Stomach (tissue), 9 donors: ENCODE data around the gene MAPK1. TPM values are rescaled to one million over a fixed set of nuclear protein-coding genes. Genes with fewer than 3 reads are reported as not detected.
"Not testable (repeated sequence)": the region's sequence is repeated elsewhere in the genome, so short reads cannot be mapped to it uniquely, and the experiment has no call there.

Source experiments
- DNase-seq, 2 donors: peaks; one replicate each; pipeline versions ENCODE4 v3.0.0 to v3.0.0-alpha.2; 2013 to 2019
- H3K27ac ChIP-seq, 5 donors: fragments of 200-600 bp in 4 of 5; sonication (generic) in 4 of 5; one replicate each; pipeline ENCODE4 v1.5.1; 2013 to 2019; ENCODE audit warnings: mild to moderate bottlenecking in 1 of 5, moderate library complexity in 1 of 5
- H3K27me3 ChIP-seq, 3 donors: fragments of 200-600 bp; sonication (generic); one replicate each; pipeline ENCODE4 v1.5.1; 2017 to 2019; ENCODE audit warnings: mixed run types in 1 of 3
- H3K36me3 ChIP-seq, 4 donors: fragments of 200-600 bp; sonication (generic); 1 replicate in 3 of 4; 2 replicates in 1 of 4; pipeline ENCODE4 v1.5.1; 2016 to 2019
- H3K4me1 ChIP-seq, 4 donors: fragments of 200-600 bp; sonication (generic); one replicate each; pipeline ENCODE4 v1.5.1; 2016 to 2019
- H3K4me3 ChIP-seq, 4 donors: fragments of 200-600 bp; sonication (generic) in 3 of 4; one replicate each; pipeline ENCODE4 v1.5.1; 2016 to 2019; ENCODE audit warnings: mild to moderate bottlenecking in 1 of 4
- H3K9me3 ChIP-seq, 4 donors: fragments of 200-600 bp; sonication (generic); one replicate each; pipeline ENCODE4 v1.5.1; 2016 to 2019
- EP300 ChIP-seq: sonication (generic); formaldehyde crosslinking; IDR thresholded peaks from one replicate; pipeline ENCODE4 v1.6.1; 2017; ENCODE audit warnings: antibody characterized with exemption
- POLR2A ChIP-seq, 4 donors: fragments of 450-650 bp; IDR thresholded peaks; one replicate each; pipeline ENCODE4 v1.6.1; 2016; ENCODE audit warnings: antibody characterized with exemption in 4 of 4, control low read depth in 2 of 4, mild to moderate bottlenecking in 1 of 4, moderate library complexity in 1 of 4
- POLR2AphosphoS5 ChIP-seq, 3 donors: sonication (generic); formaldehyde crosslinking; IDR thresholded peaks; one replicate each; pipeline ENCODE4 v1.6.1; 2016; ENCODE audit warnings: antibody characterized with exemption in 3 of 3
- WGBS, 5 donors: extraction: QIAGEN DNeasy Blood & Tissue Kit in 3 of 5; methylation state at CpG; one replicate each; pipeline versions ENCODE4 v1.1.5 to v1.1.7; 2013 to 2018; 5-methylcytosine and 5-hydroxymethylcytosine counted together
- intact Hi-C: fragments of 100-400 bp; cut with DNase I; formaldehyde crosslinking; loops from one replicate; pipeline ENCODE4 v1.15.1; 2023; ENCODE audit warnings: low total_unique reads
- polyA plus RNA-seq, 3 donors: library from polyadenylated mRNA; stranded (reverse); fragments of 200-250 nt; gene quantifications; one replicate each; pipeline ENCODE4 v1.2.3, GENCODE V29; 2013
- total RNA-seq, 5 donors: library from RNA; depleted of rRNA; stranded (reverse); fragments of >200 nt; gene quantifications; one replicate each; pipeline versions ENCODE4 v1.1.0 to v1.2.3, GENCODE V29; 2014 to 2016
- TF ChIP-seq, protein P1 (sequence below), 7 experiments: fragments of 450-650 bp in 4 of 7; fragments of 200-600 bp in 3 of 7; sonication (generic) in 3 of 7; IDR thresholded peaks; one replicate each; pipeline ENCODE4 v1.5.1; 2016 to 2019; ENCODE audit warnings: antibody characterized with exemption in 7 of 7, control low read depth in 2 of 7, mild to moderate bottlenecking in 1 of 7
- donor health status: healthy with polysubstance abuse.
- donor health status: Bipolar disorder and iron deficiency.
- donor health status: healthy.

Gene MAPK1
- total and polyA plus RNA-seq, 8 donors: 10.4 to 81.6 (median 44.2) TPM

DNA sequence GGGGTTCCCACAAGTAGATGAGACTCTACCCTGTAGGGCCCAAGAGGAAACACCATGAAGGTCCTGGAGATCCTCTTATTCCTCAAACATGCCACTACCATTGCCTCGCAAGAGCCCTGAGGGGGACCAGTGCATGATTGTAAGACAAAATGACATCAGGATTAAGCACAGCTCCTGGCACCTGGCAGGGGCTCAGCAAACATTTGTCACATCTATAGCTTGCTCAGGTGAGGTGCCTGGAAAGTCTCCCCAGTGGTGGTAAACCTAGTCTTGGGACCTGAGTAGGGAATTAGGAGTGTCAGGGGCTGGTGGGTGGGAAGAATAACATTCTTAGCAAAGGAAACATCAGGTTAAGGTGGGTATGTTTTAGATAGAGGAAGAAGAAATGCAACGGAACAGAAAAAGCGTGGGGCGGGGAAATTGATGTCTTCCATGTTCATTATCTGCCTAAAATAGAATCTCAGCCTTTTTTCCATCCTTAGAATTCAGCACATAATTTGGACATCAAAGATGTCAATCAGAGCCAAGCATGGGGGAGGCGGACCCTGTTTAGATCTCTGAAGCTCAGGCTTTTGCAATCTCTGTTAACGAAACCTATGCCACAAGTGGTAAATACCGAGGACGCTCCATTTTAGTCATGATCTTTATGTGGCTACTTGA is 132.8 kb downstream of the MAPK1 start:
- DNase-seq: peak in 1 of 2 donors; percentile 35
- H3K4me3 ChIP-seq: peak overlapping the region; percentile 54 to 77 (median 66)
- no peaks in the 10 kb centered on the region for H3K27me3 ChIP-seq
- intact Hi-C loops: no loop called here
- no peaks in the 10 kb centered on the region for H3K36me3 ChIP-seq
- peak overlapping the region in 4 of 5 donors; percentile 56 to 87 (median 80) for H3K27ac ChIP-seq
- WGBS, 5 donors: 17 to 25% (median 22%) methylated on average over 8 of the region's 8 CpGs
- no peaks in the 10 kb centered on the region for H3K9me3 ChIP-seq
- H3K4me1 ChIP-seq: peaks cover 16 to 24% (median 19%) of the 10 kb centered on the region in 4 donors
- TF ChIP-seq, protein P1, sequence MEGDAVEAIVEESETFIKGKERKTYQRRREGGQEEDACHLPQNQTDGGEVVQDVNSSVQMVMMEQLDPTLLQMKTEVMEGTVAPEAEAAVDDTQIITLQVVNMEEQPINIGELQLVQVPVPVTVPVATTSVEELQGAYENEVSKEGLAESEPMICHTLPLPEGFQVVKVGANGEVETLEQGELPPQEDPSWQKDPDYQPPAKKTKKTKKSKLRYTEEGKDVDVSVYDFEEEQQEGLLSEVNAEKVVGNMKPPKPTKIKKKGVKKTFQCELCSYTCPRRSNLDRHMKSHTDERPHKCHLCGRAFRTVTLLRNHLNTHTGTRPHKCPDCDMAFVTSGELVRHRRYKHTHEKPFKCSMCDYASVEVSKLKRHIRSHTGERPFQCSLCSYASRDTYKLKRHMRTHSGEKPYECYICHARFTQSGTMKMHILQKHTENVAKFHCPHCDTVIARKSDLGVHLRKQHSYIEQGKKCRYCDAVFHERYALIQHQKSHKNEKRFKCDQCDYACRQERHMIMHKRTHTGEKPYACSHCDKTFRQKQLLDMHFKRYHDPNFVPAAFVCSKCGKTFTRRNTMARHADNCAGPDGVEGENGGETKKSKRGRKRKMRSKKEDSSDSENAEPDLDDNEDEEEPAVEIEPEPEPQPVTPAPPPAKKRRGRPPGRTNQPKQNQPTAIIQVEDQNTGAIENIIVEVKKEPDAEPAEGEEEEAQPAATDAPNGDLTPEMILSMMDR (IDR thresholded peaks at IDR 0.05): no peak
- TF ChIP-seq POLR2A (IDR thresholded peaks at IDR 0.05): no peak
- no peak for TF ChIP-seq POLR2AphosphoS5 (IDR thresholded peaks at IDR 0.05)
- no peak for TF ChIP-seq EP300

DNA sequence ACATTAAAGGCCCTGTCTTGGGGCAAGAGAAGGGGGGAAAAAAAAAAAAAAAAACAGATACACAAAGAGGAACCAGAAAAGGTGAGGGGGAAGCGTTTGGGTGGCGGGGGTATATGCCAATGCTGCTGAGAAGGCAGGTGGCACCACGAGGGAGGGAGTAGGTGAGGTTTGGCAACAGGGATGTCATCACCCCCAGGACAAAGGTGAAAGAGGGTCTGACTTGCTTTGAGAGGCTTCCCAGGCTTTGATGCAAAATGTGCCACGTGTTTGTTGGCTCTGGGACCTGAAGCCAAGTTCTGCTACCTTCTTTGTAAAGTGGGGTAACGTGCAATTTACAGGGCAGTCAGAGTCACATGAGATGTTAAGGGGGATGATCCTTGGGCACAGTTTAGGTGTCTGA is 135.9 kb downstream of the MAPK1 start:
- TF ChIP-seq, protein P1 (IDR thresholded peaks at IDR 0.05): no peak
- TF ChIP-seq POLR2A (IDR thresholded peaks at IDR 0.05): no peak
- no peak for TF ChIP-seq POLR2AphosphoS5 (IDR thresholded peaks at IDR 0.05)
- no peak for TF ChIP-seq EP300
- H3K27me3 ChIP-seq: no peaks in the 10 kb centered on the region
- no peak for DNase-seq
- no peak overlapping the region for H3K4me3 ChIP-seq
- peaks cover 0 to 7% (median 3%) of the 10 kb centered on the region in 4 donors for H3K36me3 ChIP-seq
- no peaks in the 10 kb centered on the region for H3K9me3 ChIP-seq
- peaks cover 16 to 23% (median 19%) of the 10 kb centered on the region in 4 donors for H3K4me1 ChIP-seq
- 81 to 90% (median 88%) methylated on average over 5 of the region's 5 CpGs for WGBS, 5 donors
- H3K27ac ChIP-seq: no peak overlapping the region
- intact Hi-C loops: no loop called here

DNA sequence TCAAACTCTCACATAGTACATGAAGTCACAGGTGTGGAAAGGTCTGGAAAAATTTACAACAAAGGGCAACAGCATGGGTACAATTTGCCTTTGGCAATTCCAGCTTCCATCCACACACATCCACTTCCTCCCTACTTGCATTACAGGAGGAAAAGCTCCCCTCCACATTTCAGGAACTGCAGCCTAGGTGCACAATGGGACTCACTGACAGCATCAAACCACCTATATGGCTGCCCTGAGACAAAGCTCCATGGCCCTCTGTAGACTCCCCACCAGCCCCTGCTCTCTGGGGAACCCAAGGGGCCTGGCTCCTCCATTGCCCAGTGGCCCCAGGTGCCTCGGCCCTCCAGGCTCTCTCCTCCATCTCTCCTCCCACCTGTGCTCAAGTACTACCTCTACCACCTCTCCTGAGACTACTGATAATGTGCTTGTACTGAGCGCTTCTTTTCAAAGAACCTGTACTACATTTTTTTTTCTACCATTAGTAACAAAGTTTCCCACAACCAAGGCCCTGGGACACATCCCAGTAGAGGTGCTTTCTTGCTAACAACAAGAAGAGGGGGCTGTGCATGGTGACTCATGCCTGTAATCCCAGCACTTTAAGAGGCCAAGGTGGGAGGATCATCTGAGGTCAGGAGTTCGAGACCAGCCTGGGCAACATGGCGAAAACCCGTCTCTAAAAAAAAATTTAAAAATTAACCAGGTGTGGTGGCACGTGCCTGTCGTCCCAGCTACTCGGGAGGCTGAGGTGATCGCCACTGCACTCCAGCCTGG is 136.7 kb downstream of the MAPK1 start:
- TF ChIP-seq, protein P1 (IDR thresholded peaks at IDR 0.05): no peak
- no peak for TF ChIP-seq POLR2AphosphoS5 (IDR thresholded peaks at IDR 0.05)
- no peak for TF ChIP-seq POLR2A (IDR thresholded peaks at IDR 0.05)
- no peak for TF ChIP-seq EP300
- DNase-seq: no peak
- 90 to 95% (median 93%) methylated on average over 9 of the region's 9 CpGs for whole genome bisulfite sequencing, 5 donors
- H3K4me1 ChIP-seq: peaks cover 11 to 18% (median 13%) of the 10 kb centered on the region in 4 donors
- H3K36me3 ChIP-seq: peaks cover 0 to 7% (median 3%) of the 10 kb centered on the region in 4 donors
- intact Hi-C loops: no loop called here
- no peak overlapping the region for H3K27ac ChIP-seq
- H3K4me3 ChIP-seq: no peak overlapping the region
- H3K27me3 ChIP-seq: no peaks in the 10 kb centered on the region
- no peaks in the 10 kb centered on the region for H3K9me3 ChIP-seq

DNA sequence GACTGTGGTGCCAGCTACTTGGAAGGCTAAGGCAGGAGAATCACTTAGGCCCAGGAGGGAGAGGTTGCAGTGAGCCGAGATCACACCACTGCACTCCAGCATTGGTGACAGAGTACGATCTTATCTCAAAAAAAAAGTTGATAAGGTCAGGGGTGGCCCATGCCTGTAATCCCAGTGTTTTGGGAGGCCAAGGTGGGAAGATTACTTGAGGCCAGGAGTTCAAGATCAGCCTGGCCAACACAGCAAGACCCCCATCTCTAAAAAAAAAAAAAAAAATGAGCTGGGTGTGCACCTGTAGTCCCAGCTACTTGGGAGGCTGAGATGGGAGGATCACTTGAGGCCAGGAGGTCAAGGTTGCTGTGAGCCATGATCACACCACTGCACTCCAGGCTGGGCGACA is 138.3 kb downstream of the MAPK1 start:
- H3K27ac ChIP-seq, intact Hi-C loops, DNase-seq, H3K4me3 ChIP-seq, H3K9me3 ChIP-seq, H3K36me3 ChIP-seq, H3K4me1 ChIP-seq, H3K27me3 ChIP-seq: not testable (repeated sequence)
- WGBS, 5 donors: 69 to 78% (median 72%) methylated on average over 3 of the region's 3 CpGs
